Esophagus squamous epithelium (tissue), 5 donors: ENCODE measurements around the gene YIF1A. TPM values are rescaled to one million over a fixed set of nuclear protein-coding genes. Genes with fewer than 3 reads are reported as not detected.
A peak's percentile ranks its signal among the peaks of the same experiment; 100 is the strongest.
"Not testable (repeated sequence)": the region's sequence is repeated elsewhere in the genome, so short reads cannot be mapped to it uniquely, and the experiment has no call there.

Experiments
- DNase-seq: peaks from one replicate; lab custom pipeline; 2025; lab: John Stamatoyannopoulos, UW
- H3K27ac ChIP-seq, 4 donors: fragments of 200-600 bp; sonication (generic); one replicate each; pipeline ENCODE4 v1.5.1; 2016 to 2019; ENCODE audit warnings: mild to moderate bottlenecking in 1 of 4
- H3K27me3 ChIP-seq, 4 donors: fragments of 200-600 bp; sonication (generic); 1 replicate in 3 of 4; 2 replicates in 1 of 4; pipeline versions ENCODE4 v1.5.1 to v1.6.0; 2017 to 2021; ENCODE audit warnings: antibody characterized with exemption in 1 of 4
- H3K36me3 ChIP-seq, 3 donors: fragments of 200-600 bp; sonication (generic); one replicate each; pipeline ENCODE4 v1.5.1; 2016 to 2019
- H3K4me1 ChIP-seq, 3 donors: fragments of 200-600 bp; sonication (generic); one replicate each; pipeline ENCODE4 v1.5.1; 2017 to 2019
- H3K4me3 ChIP-seq, 4 donors: fragments of 200-600 bp; sonication (generic); 1 replicate in 3 of 4; 2 replicates in 1 of 4; pipeline ENCODE4 v1.5.1; 2016 to 2019; ENCODE audit warnings: mild to moderate bottlenecking in 2 of 4, moderate library complexity in 1 of 4
- H3K9me3 ChIP-seq, 3 donors: fragments of 200-600 bp; sonication (generic); one replicate each; pipeline ENCODE4 v1.5.1; 2016 to 2019
- CTCF ChIP-seq, 6 experiments: fragments of 450-650 bp in 4 of 6; fragments of 200-600 bp in 2 of 6; sonication (generic) in 2 of 6; IDR thresholded peaks; one replicate each; pipeline ENCODE4 v1.5.1; 2016 to 2019; ENCODE audit warnings: antibody characterized with exemption in 6 of 6, mild to moderate bottlenecking in 4 of 6, moderate library complexity in 4 of 6
- POLR2A ChIP-seq, 4 donors: fragments of 450-650 bp; IDR thresholded peaks; one replicate each; pipeline ENCODE4 v1.6.1; 2017; ENCODE audit warnings: antibody characterized with exemption in 4 of 4, mild to moderate bottlenecking in 4 of 4, moderate library complexity in 3 of 4
- WGBS, 2 donors: methylation state at CpG; one replicate each; pipeline ENCODE4 v1.1.5; 2018; 5-methylcytosine and 5-hydroxymethylcytosine counted together
- intact Hi-C: fragments of 100-400 bp; cut with DNase I; formaldehyde crosslinking; loops from one replicate; pipeline ENCODE4 v1.15.0; 2022
- total RNA-seq, 4 donors: library from RNA; depleted of rRNA; stranded (reverse); fragments of >200 nt; gene quantifications; one replicate each; pipeline ENCODE4 v1.1.0, GENCODE V29; 2016
- donor health status: DM: yes; HTN: yes; CAD: no.

The YIF1A gene
- total RNA-seq, 4 donors from 2014 or later: 51.9 to 71.9 (median 63.8) TPM

GRCh38 chr11:66277471-66278362, 11.2 kb downstream of the YIF1A start, which contains the start of gene CNIH2:
Gene CNIH2, plus strand, starts transcription at chr11:66278175. Its CDS starts 282 bp downstream, at chr11:66278457.
- no peak for DNase-seq
- Histone ChIP-seq H3K27ac (peak within 1 kb of the TSS in 3 of 4 donors; percentile 45 to 62 (median 52)), H3K4me3 (peak within 1 kb of the TSS in 3 of 4 donors; percentile 28 to 65 (median 39)), H3K4me1 (peaks cover 6 to 46% (median 11%) of the 10 kb centered on the region in 3 donors), H3K36me3 (peaks cover 28 to 45% (median 36%) of the 10 kb centered on the region in 3 donors), H3K27me3 (peaks cover 0 to 6% (median 0%) of the 10 kb centered on the region in 4 donors), H3K9me3 (no peaks in the 10 kb centered on the region)
- 0 to 22% methylated on average over 1 to 3 of the region's 84 CpGs for WGBS, 2 donors
- intact Hi-C loops: no loop called here
- TF ChIP-seq POLR2A (IDR thresholded peaks at IDR 0.05) (no peak), CTCF (IDR thresholded peaks at IDR 0.05) (no peak)

GRCh38 chr11:66277064-66277463, 11.9 kb downstream of the YIF1A start:
- H3K4me3 ChIP-seq, H3K27me3 ChIP-seq, H3K9me3 ChIP-seq, intact Hi-C loops, DNase-seq, H3K27ac ChIP-seq: not testable (repeated sequence)
- 59 to 86% methylated on average over 2 to 4 of the region's 4 CpGs for WGBS, 2 donors
- Histone ChIP-seq H3K36me3 (peaks cover 34 to 51% (median 36%) of the 10 kb centered on the region in 3 donors), H3K4me1 (peaks cover 4 to 44% (median 11%) of the 10 kb centered on the region in 3 donors)

- H3K9me3 ChIP-seq, H3K27me3 ChIP-seq, H3K4me3 ChIP-seq, intact Hi-C loops, DNase-seq, H3K27ac ChIP-seq: not testable (repeated sequence)
- WGBS, 2 donors: 64 to 78% methylated on average over 9 to 12 of the region's 13 CpGs
- H3K4me1 ChIP-seq: peaks cover 4 to 45% (median 11%) of the 10 kb centered on the region in 3 donors
- peaks cover 36 to 56% (median 37%) of the 10 kb centered on the region in 3 donors for H3K36me3 ChIP-seq
Observed at GRCh38 chr11:66276619-66277018, 12.3 kb downstream of the YIF1A start.

GRCh38 chr11:66275984-66276612, 12.8 kb downstream of the YIF1A start:
- H3K27ac ChIP-seq: no peak overlapping the region
- DNase-seq: no peak
- no peak for TF ChIP-seq POLR2A (IDR thresholded peaks at IDR 0.05)
- no peak for TF ChIP-seq CTCF (IDR thresholded peaks at IDR 0.05)
- intact Hi-C loops: no loop called here
- peaks cover 4 to 50% (median 11%) of the 10 kb centered on the region in 3 donors for H3K4me1 ChIP-seq
- no peaks in the 10 kb centered on the region for H3K9me3 ChIP-seq
- H3K36me3 ChIP-seq: peaks cover 36 to 61% (median 37%) of the 10 kb centered on the region in 3 donors
- 94% methylated on average over 3 of the region's 14 CpGs; no CpG with 5 or more reads in 1 of the 2 donors for WGBS, 2 donors
- H3K27me3 ChIP-seq: peaks cover 0 to 6% (median 0%) of the 10 kb centered on the region in 4 donors
- no peak overlapping the region for H3K4me3 ChIP-seq

GRCh38 chr11:66275396-66275795, 13.5 kb downstream of the YIF1A start:
- no peak for TF ChIP-seq CTCF (IDR thresholded peaks at IDR 0.05)
- TF ChIP-seq POLR2A (IDR thresholded peaks at IDR 0.05): no peak

More at GRCh38 chr11:66275396-66275795, 13.5 kb downstream of the YIF1A start:
- 88% methylated on average over 6 of the region's 8 CpGs for WGBS, 2 donors
- Histone ChIP-seq H3K27ac (no peak overlapping the region), H3K36me3 (peaks cover 37 to 68% (median 42%) of the 10 kb centered on the region in 3 donors), H3K27me3 (peaks cover 0 to 6% (median 0%) of the 10 kb centered on the region in 4 donors), H3K9me3 (no peaks in the 10 kb centered on the region), H3K4me1 (peaks cover 4 to 57% (median 11%) of the 10 kb centered on the region in 3 donors), H3K4me3 (no peak overlapping the region)
- no peak for DNase-seq
- intact Hi-C loops: no loop called here
